Erythroblast (primary cell): ENCODE measurements around the gene PTPRM.

Experiments used
- GATA1 ChIP-seq: IDR thresholded peaks from 2 replicates; pipeline ENCODE4 v1.6.1; 2011; ENCODE audit warnings: low read depth, mild to moderate bottlenecking, control low read depth, low read length, moderate library complexity
- POLR2A ChIP-seq: IDR thresholded peaks from 2 replicates; pipeline ENCODE4 v1.6.1; 2011; ENCODE audit warnings: mild to moderate bottlenecking, low read length

GRCh38 chr18:8063733-8064132 is 496.6 kb downstream of the PTPRM start:
- TF ChIP-seq POLR2A, result no peak
- no peak for TF ChIP-seq GATA1
